NB4 (cell line): ENCODE data around the gene OR10H4.

Experiments used
- CTCF ChIP-seq: IDR thresholded peaks from one replicate; pipeline ENCODE4 v1.5.1; 2012; ENCODE audit warnings: low read depth, low read length
- MYC ChIP-seq: IDR thresholded peaks from 2 replicates; pipeline ENCODE4 v1.6.1; 2011; ENCODE audit warnings: low read depth, low read length
- POLR2A ChIP-seq: IDR thresholded peaks from 2 replicates; pipeline ENCODE4 v1.6.1; 2011; ENCODE audit warnings: mild to moderate bottlenecking; ENCODE audit not compliant: insufficient read length; ENCODE audit errors: extremely low read depth

- TF ChIP-seq CTCF: no peak
- no peak for TF ChIP-seq POLR2A
- TF ChIP-seq MYC: no peak
Measured at GRCh38 chr19:15998166-15998565, 49.4 kb downstream of the OR10H4 start.
